Measurements from ENCODE around the gene CIAO2A.

The CIAO2A gene

GRCh38 chr15:64026591-64026990 lies 67.0 kb downstream of the CIAO2A start:
- TF ChIP-seq, protein P1, sequence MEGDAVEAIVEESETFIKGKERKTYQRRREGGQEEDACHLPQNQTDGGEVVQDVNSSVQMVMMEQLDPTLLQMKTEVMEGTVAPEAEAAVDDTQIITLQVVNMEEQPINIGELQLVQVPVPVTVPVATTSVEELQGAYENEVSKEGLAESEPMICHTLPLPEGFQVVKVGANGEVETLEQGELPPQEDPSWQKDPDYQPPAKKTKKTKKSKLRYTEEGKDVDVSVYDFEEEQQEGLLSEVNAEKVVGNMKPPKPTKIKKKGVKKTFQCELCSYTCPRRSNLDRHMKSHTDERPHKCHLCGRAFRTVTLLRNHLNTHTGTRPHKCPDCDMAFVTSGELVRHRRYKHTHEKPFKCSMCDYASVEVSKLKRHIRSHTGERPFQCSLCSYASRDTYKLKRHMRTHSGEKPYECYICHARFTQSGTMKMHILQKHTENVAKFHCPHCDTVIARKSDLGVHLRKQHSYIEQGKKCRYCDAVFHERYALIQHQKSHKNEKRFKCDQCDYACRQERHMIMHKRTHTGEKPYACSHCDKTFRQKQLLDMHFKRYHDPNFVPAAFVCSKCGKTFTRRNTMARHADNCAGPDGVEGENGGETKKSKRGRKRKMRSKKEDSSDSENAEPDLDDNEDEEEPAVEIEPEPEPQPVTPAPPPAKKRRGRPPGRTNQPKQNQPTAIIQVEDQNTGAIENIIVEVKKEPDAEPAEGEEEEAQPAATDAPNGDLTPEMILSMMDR (IDR thresholded peaks at IDR 0.05; ENCODE audit: insufficient read depth, low read depth, low read length, missing control alignments), result no peak
- no peak for DNase-seq (ENCODE audit: low read depth)
- H3K4me3 ChIP-seq (ENCODE audit: low read depth, low read length), result no peak overlapping the region

- no peak overlapping the region for H3K4me3 ChIP-seq (ENCODE audit: low read depth, low read length)
- TF ChIP-seq, protein P1 (IDR thresholded peaks at IDR 0.05; ENCODE audit: insufficient read depth, low read depth, low read length, missing control alignments), result no peak
- peak; percentile 32 for DNase-seq (ENCODE audit: low read depth)
Measured at GRCh38 chr15:64024172-64025050, 69.2 kb downstream of the CIAO2A start.

DNA sequence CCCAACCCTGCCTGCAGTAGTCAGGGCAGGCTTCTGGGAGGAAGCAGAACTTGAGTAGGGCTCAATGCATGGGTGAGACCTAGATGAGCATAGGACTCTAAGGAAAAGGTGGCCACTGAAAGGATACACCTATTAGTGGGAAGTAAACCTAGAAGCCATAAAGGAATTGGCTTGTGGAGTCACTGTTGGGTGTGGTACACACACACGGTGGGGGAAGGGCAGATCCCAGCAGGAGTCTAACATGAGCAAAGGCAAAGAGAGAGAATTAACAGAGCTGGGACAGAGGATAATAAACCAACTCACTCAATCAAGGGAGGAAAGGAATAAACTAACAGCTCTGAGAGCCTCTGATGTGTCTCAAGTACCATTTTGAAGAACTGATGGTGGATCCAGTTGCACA lies 70.4 kb downstream of the CIAO2A start:
- DNase-seq (ENCODE audit: low read depth), result no peak
- TF ChIP-seq, protein P1 (IDR thresholded peaks at IDR 0.05; ENCODE audit: insufficient read depth, low read depth, low read length, missing control alignments), result no peak
- H3K4me3 ChIP-seq (ENCODE audit: low read depth, low read length), result no peak overlapping the region

GRCh38 chr15:64022571-64022970 lies 71.1 kb downstream of the CIAO2A start:
- DNase-seq (ENCODE audit: low read depth), result no peak
- H3K4me3 ChIP-seq (ENCODE audit: low read depth, low read length), result no peak overlapping the region
- TF ChIP-seq, protein P1 (IDR thresholded peaks at IDR 0.05; ENCODE audit: insufficient read depth, low read depth, low read length, missing control alignments), result no peak

All from GM12865 (cell line).